Pancreas (tissue), 10 donors: ENCODE data around the gene NTSR1. TPM values are rescaled to one million over a fixed set of nuclear protein-coding genes. Genes with fewer than 3 reads are reported as not detected.

ENCODE experiments used
- ATAC-seq, 4 donors: fragments of 200-7000 bp; cut with Tn5 transposase; one replicate each; pipeline versions ENCODE4 v1.8.0 to v1.9.1; 2020; ENCODE audit warnings: mild to moderate bottlenecking in 4 of 4, moderate library complexity in 4 of 4
- DNase-seq, 6 donors: peaks; one replicate each; pipeline ENCODE4 v3.0.0-alpha.2; 2020
- FAIRE-seq: peaks from 2 replicates; lab custom pipeline; 2012; peaks lifted over from hg19 to GRCh38; lab: Jason Lieb, UNC
- H3K27ac ChIP-seq, 4 donors: fragments of 200-600 bp; sonication (generic); 1 replicate in 3 of 4; 2 replicates in 1 of 4; pipeline versions ENCODE4 v1.5.0 to v1.8.0; 2020
- H3K27me3 ChIP-seq, 4 donors: fragments of 200-600 bp; one replicate each; pipeline ENCODE4 v1.8.0; 2021
- H3K36me3 ChIP-seq, 3 donors: fragments of 200-600 bp; sonication (generic) in 1 of 3; one replicate each; pipeline versions ENCODE4 v1.5.0 to v1.8.0; 2020 to 2021
- H3K4me1 ChIP-seq, 3 donors: fragments of 200-600 bp; one replicate each; pipeline ENCODE4 v1.8.0; 2021
- H3K4me3 ChIP-seq, 4 donors: fragments of 200-600 bp; sonication (generic) in 2 of 4; one replicate each; pipeline versions ENCODE4 v1.5.0 to v1.8.0; 2020 to 2021
- H3K9me3 ChIP-seq, 4 donors: fragments of 200-600 bp; one replicate each; pipeline ENCODE4 v1.8.0; 2021
- CTCF ChIP-seq, 4 donors: fragments of 200-600 bp; sonication (generic) in 3 of 4; IDR thresholded peaks; one replicate each; pipeline versions ENCODE4 v1.5.0 to v1.8.0; 2021; ENCODE audit warnings: antibody characterized with exemption in 4 of 4
- WGBS, 2 donors: extraction: QIAGEN DNeasy Blood & Tissue Kit; methylation state at CpG; one replicate each; pipeline ENCODE4 v1.1.7; 2013; 5-methylcytosine and 5-hydroxymethylcytosine counted together
- intact Hi-C, 3 donors: fragments of 100-400 bp; cut with DNase I; formaldehyde crosslinking; loops; one replicate each; pipeline versions ENCODE4 v1.11.1 to v1.14.2; 2022
- polyA plus RNA-seq, 2 donors: library from polyadenylated mRNA; stranded (reverse); fragments of 200-250 nt; gene quantifications; one replicate each; pipeline ENCODE4 v1.2.3, GENCODE V29; 2013
- total RNA-seq, 6 donors: library from RNA; stranded (reverse); fragmentation: NEBNext Ultra II Directional in 4 of 6; extraction: Animal tissue kit (Norgen Biotek cat#: 25700) in 4 of 6; gene quantifications; one replicate each; pipeline versions ENCODE4 v1.2.1 to v1.2.4, GENCODE V29; 2021 to 2023
- donor health status: healthy with polysubstance abuse.
- donor health status: DM: no; HTN: no; CAD: no; lungs with moderate emphysema.
- donor health status: DM: no; HTN: no; CAD: no.
- donor health status: control.
- donor health status: control.
- donor health status: Bipolar disorder and iron deficiency.
- donor health status: DM: yes; HTN: yes; CAD: no.
- donor health status: DM: no; HTN: no; CAD: no.
- donor health status: DM: no; HTN: no; CAD: no.
- donor health status: DM: yes; HTN: yes; CAD: no.

NTSR1 gene
- total and polyA plus RNA-seq, 8 donors: 0.02 to 0.15 (median 0.09) TPM; not detected in 2

- DNase-seq (peak in 2 of 6 donors; percentile 8 to 32), FAIRE-seq (no peak), ATAC-seq (no peak)
- peak overlapping the region in 1 of 4 donors; percentile 22 for H3K27ac ChIP-seq
- no peaks in the 10 kb centered on the region for H3K27me3 ChIP-seq
- WGBS, 2 donors: 72 to 88% methylated on average over 6 of the region's 6 CpGs
- no peaks in the 10 kb centered on the region for H3K9me3 ChIP-seq
- H3K4me3 ChIP-seq: no peak overlapping the region
- H3K4me1 ChIP-seq: no peaks in the 10 kb centered on the region
- no peaks in the 10 kb centered on the region for H3K36me3 ChIP-seq
- TF ChIP-seq CTCF (IDR thresholded peaks at IDR 0.05): no peak
- intact Hi-C loops: no loop called here
Observed at GRCh38 chr20:62761759-62762131, 53.1 kb downstream of the NTSR1 start.

GRCh38 chr20:62762376-62762775 is 53.7 kb downstream of the NTSR1 start:
- Histone ChIP-seq H3K27ac (no peak overlapping the region), H3K27me3 (no peaks in the 10 kb centered on the region), H3K36me3 (no peaks in the 10 kb centered on the region), H3K4me1 (no peaks in the 10 kb centered on the region), H3K9me3 (no peaks in the 10 kb centered on the region), H3K4me3 (no peak overlapping the region)
- WGBS, 2 donors: 68 to 74% methylated on average over 22 of the region's 22 CpGs
- intact Hi-C loops: no loop called here
- TF ChIP-seq CTCF (IDR thresholded peaks at IDR 0.05): no peak
- ATAC-seq (no peak), FAIRE-seq (no peak), DNase-seq (peak in 1 of 6 donors; percentile 8)

- Histone ChIP-seq H3K4me1 (no peaks in the 10 kb centered on the region), H3K36me3 (no peaks in the 10 kb centered on the region), H3K27ac (no peak overlapping the region), H3K9me3 (no peaks in the 10 kb centered on the region), H3K4me3 (no peak overlapping the region), H3K27me3 (no peaks in the 10 kb centered on the region)
- WGBS, 2 donors: 71 to 79% methylated on average over 15 to 16 of the region's 16 CpGs
- DNase-seq: peak in 2 of 6 donors; percentile 25 to 57
- no peak for ATAC-seq
- no peak for FAIRE-seq
- intact Hi-C loops: no loop called here
- no peak for TF ChIP-seq CTCF (IDR thresholded peaks at IDR 0.05)
Observed at GRCh38 chr20:62762801-62763368, 54.2 kb downstream of the NTSR1 start.

GRCh38 chr20:62763404-62763803 is 54.8 kb downstream of the NTSR1 start:
- H3K36me3 ChIP-seq: no peaks in the 10 kb centered on the region
- 83 to 93% methylated on average over 4 of the region's 4 CpGs for WGBS, 2 donors
- no peaks in the 10 kb centered on the region for H3K27me3 ChIP-seq
- intact Hi-C loops: no loop called here
- H3K9me3 ChIP-seq: no peaks in the 10 kb centered on the region
- no peaks in the 10 kb centered on the region for H3K4me1 ChIP-seq
- no peak for ATAC-seq
- FAIRE-seq: no peak
- no peak overlapping the region for H3K27ac ChIP-seq
- no peak for TF ChIP-seq CTCF (IDR thresholded peaks at IDR 0.05)
- no peak for DNase-seq
- H3K4me3 ChIP-seq: no peak overlapping the region

- H3K36me3 ChIP-seq: no peaks in the 10 kb centered on the region
- H3K4me1 ChIP-seq: no peaks in the 10 kb centered on the region
- H3K9me3 ChIP-seq: no peaks in the 10 kb centered on the region
- 72 to 75% methylated on average over 26 of the region's 26 CpGs for WGBS, 2 donors
- ATAC-seq: no peak
- intact Hi-C loops: no loop called here
- no peak for FAIRE-seq
- H3K27ac ChIP-seq: no peak overlapping the region
- peak in 2 of 6 donors; percentile 12 to 65 for DNase-seq
- no peak overlapping the region for H3K4me3 ChIP-seq
- H3K27me3 ChIP-seq: no peaks in the 10 kb centered on the region
- no peak for TF ChIP-seq CTCF (IDR thresholded peaks at IDR 0.05)
Observed at GRCh38 chr20:62764156-62764935, 55.7 kb downstream of the NTSR1 start.
